ENCODE measurements around the gene ALG9.

DNA sequence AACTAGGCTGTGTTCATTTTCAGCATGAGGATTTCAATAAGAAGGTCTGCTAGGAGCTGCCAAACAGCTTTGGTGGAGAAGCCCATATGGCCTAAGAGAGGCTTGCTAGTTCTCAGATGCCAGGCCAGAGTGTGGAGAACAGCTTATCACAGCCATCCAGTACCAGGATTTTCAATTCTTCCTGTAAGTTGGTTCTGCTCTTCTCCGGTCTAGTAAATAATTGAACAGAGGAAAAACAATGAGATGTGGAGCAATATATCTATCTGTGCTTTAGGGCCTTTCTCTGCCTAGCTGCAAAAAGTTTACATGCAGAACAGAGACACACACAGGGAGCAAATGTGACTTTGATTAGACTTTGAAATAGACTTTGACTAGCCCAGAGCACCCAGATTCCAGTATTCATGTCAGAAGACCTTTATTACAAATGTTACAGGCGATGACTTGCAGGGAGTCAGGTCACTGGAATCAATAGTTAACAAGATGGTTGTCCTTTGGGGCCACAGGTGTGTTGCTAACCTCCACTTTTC is 85.4 kb downstream of the ALG9 start:
- TF ChIP-seq, protein P1, sequence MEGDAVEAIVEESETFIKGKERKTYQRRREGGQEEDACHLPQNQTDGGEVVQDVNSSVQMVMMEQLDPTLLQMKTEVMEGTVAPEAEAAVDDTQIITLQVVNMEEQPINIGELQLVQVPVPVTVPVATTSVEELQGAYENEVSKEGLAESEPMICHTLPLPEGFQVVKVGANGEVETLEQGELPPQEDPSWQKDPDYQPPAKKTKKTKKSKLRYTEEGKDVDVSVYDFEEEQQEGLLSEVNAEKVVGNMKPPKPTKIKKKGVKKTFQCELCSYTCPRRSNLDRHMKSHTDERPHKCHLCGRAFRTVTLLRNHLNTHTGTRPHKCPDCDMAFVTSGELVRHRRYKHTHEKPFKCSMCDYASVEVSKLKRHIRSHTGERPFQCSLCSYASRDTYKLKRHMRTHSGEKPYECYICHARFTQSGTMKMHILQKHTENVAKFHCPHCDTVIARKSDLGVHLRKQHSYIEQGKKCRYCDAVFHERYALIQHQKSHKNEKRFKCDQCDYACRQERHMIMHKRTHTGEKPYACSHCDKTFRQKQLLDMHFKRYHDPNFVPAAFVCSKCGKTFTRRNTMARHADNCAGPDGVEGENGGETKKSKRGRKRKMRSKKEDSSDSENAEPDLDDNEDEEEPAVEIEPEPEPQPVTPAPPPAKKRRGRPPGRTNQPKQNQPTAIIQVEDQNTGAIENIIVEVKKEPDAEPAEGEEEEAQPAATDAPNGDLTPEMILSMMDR (IDR thresholded peaks at IDR 0.05 in 8 of 11, conservative IDR thresholded peaks at IDR 0.05 in 3 of 11) = no peak
- TF ChIP-seq POLR2A (IDR thresholded peaks at IDR 0.05) (no peak), POLR2AphosphoS5 (IDR thresholded peaks at IDR 0.05) (no peak)

All from spleen (tissue), 7 donors.